DMS 273 treated with DMSO at 0.1 percent for 48 hours (cell line): ENCODE data around the gene GPR108.
"Not testable (repeated sequence)": the region's sequence is repeated elsewhere in the genome, so short reads cannot be mapped to it uniquely, and the experiment has no call there.

Experiments
- DNase-seq: peaks from one replicate; lab custom pipeline; 2025; lab: John Stamatoyannopoulos, UW

The GPR108 gene

GRCh38 chr19:6761053-6761676, 23.8 kb upstream of the GPR108 start:
- DNase-seq: no peak

GRCh38 chr19:6760606-6761005, 23.2 kb upstream of the GPR108 start:
- no peak for DNase-seq

- DNase-seq: no peak
Measured at GRCh38 chr19:6754653-6755463, 17.5 kb upstream of the GPR108 start.

- DNase-seq: no peak
Measured at GRCh38 chr19:6754136-6754535, 16.8 kb upstream of the GPR108 start.

GRCh38 chr19:6753178-6754031, 16.0 kb upstream of the GPR108 start:
- DNase-seq: no peak

GRCh38 chr19:6752256-6753177, 15.1 kb upstream of the GPR108 start:
- DNase-seq: no peak

- no peak for DNase-seq
Measured at GRCh38 chr19:6751189-6751588, 13.8 kb upstream of the GPR108 start.

- no peak for DNase-seq
Measured at GRCh38 chr19:6750062-6750461, 12.7 kb upstream of the GPR108 start.

GRCh38 chr19:6748543-6748942, 11.2 kb upstream of the GPR108 start:
- DNase-seq: not testable (repeated sequence)

- no peak for DNase-seq
Measured at GRCh38 chr19:6745965-6746364, 8.6 kb upstream of the GPR108 start.

GRCh38 chr19:6744381-6745301, 7.3 kb upstream of the GPR108 start:
- DNase-seq: no peak

GRCh38 chr19:6743714-6744380, 6.5 kb upstream of the GPR108 start:
- DNase-seq: no peak

GRCh38 chr19:6743066-6743465, 5.7 kb upstream of the GPR108 start:
- DNase-seq: no peak

GRCh38 chr19:6740589-6741343, 3.4 kb upstream of the GPR108 start:
- DNase-seq: no peak

- no peak for DNase-seq
Measured at GRCh38 chr19:6739883-6740588, 2.7 kb upstream of the GPR108 start.

GRCh38 chr19:6739390-6739882, 2.1 kb upstream of the GPR108 start, which contains the start of gene TRIP10:
TRIP10 (plus strand) TSS chr19:6739680; CDS start chr19:6739762, 82 bp downstream.
- no peak for DNase-seq

- peak; percentile 65 for DNase-seq
Measured at GRCh38 chr19:6738787-6739389, 1.5 kb upstream of the GPR108 start.
